ENCODE measurements around the gene SPTBN2.

SPTBN2 gene

DNA sequence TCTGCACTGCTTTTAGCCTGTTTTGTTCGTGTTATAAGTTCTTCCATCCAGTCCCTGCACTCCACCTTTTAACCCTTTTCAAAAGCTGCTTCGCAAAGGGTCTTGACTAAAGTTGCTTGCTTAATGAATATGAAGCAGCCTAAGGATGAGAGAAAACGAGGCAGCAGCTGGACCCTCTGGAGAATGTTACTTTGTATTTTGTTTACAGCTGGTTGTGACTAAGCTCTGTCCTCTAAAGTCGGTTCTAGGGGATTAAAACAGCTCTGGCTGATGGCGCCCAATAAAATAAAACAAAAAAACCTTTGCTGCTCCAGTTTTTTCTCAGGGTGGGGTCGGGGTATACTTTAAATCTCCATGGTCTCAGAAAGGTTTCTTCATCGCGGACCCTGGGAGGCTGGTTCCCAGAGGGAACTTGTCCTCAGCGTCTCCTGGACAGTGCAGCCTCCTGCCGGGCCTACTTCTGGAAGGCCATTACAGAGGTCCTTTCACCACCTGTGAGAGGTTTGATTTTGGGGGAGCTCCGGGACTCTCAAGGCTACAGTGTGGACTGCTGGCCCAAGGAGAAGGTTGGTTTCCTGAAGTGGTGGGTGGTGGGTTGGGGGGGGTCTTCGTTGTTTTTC lies 91.3 kb downstream of the SPTBN2 start:
- DNase-seq = no peak

DNA sequence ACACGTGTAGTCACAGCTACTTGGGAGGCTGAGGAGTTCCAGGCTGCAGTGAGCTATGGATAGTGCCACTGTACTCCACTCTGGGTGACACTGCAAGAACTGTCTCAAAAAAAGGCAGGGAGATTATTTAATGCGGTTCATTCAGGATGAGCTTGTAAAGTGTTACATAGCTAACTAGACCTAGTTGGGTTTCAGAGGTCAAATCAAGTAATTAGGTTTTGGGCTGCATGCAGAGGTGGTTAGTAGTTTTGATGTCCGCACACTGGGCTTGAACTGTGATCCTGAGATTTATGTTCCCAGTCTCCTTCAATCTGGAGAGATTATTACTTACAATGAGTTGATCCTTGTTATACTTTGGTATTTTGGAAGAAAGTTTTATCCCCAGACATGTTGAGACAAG lies 92.6 kb downstream of the SPTBN2 start:
- DNase-seq = no peak
